ENCODE measurements around the gene PLEKHA1.

PLEKHA1 gene

GRCh38 chr10:122336961-122337360, 37.5 kb upstream of the PLEKHA1 start:
- no peak for TF ChIP-seq CTCF (IDR thresholded peaks at IDR 0.05; ENCODE audit: low read depth, low read length)
- H3K4me3 ChIP-seq (ENCODE audit: low read depth, low read length): no peak overlapping the region
- H3K27ac ChIP-seq: no peak overlapping the region
- no peak for DNase-seq
- H3K27me3 ChIP-seq (ENCODE audit: insufficient read depth, low read depth, severe bottlenecking): peaks cover 5% of the 10 kb centered on the region
- no peaks in the 10 kb centered on the region for H3K9me3 ChIP-seq (ENCODE audit: severe bottlenecking)
- H3K36me3 ChIP-seq: no peaks in the 10 kb centered on the region

- no peaks in the 10 kb centered on the region for H3K36me3 ChIP-seq
- no peaks in the 10 kb centered on the region for H3K27me3 ChIP-seq (ENCODE audit: insufficient read depth, low read depth, severe bottlenecking)
- no peaks in the 10 kb centered on the region for H3K9me3 ChIP-seq (ENCODE audit: severe bottlenecking)
- no peak overlapping the region for H3K27ac ChIP-seq
- no peak overlapping the region for H3K4me3 ChIP-seq (ENCODE audit: low read depth, low read length)
- DNase-seq: no peak
- TF ChIP-seq CTCF (IDR thresholded peaks at IDR 0.05; ENCODE audit: low read depth, low read length): no peak
These were observed 35.7 kb upstream of the PLEKHA1 start for GRCh38 chr10:122338609-122339441.

- Histone ChIP-seq H3K27ac (no peak overlapping the region), H3K27me3 (ENCODE audit: insufficient read depth, low read depth, severe bottlenecking) (no peaks in the 10 kb centered on the region), H3K9me3 (ENCODE audit: severe bottlenecking) (no peaks in the 10 kb centered on the region), H3K4me3 (ENCODE audit: low read depth, low read length) (no peak overlapping the region), H3K36me3 (no peaks in the 10 kb centered on the region)
- no peak for TF ChIP-seq CTCF (IDR thresholded peaks at IDR 0.05; ENCODE audit: low read depth, low read length)
- no peak for DNase-seq
These were observed 33.2 kb upstream of the PLEKHA1 start for GRCh38 chr10:122341141-122341810.

- H3K9me3 ChIP-seq (ENCODE audit: severe bottlenecking): no peaks in the 10 kb centered on the region
- no peaks in the 10 kb centered on the region for H3K36me3 ChIP-seq
- DNase-seq: peak; percentile 43
- TF ChIP-seq CTCF (IDR thresholded peaks at IDR 0.05; ENCODE audit: low read depth, low read length): peak; percentile 55
- no peak overlapping the region for H3K4me3 ChIP-seq (ENCODE audit: low read depth, low read length)
- H3K27me3 ChIP-seq (ENCODE audit: insufficient read depth, low read depth, severe bottlenecking): no peaks in the 10 kb centered on the region
- no peak overlapping the region for H3K27ac ChIP-seq
These were observed 32.0 kb upstream of the PLEKHA1 start for GRCh38 chr10:122342293-122343134.

- no peaks in the 10 kb centered on the region for H3K36me3 ChIP-seq
- no peaks in the 10 kb centered on the region for H3K27me3 ChIP-seq (ENCODE audit: insufficient read depth, low read depth, severe bottlenecking)
- H3K27ac ChIP-seq: no peak overlapping the region
- no peak for DNase-seq
- no peak for TF ChIP-seq CTCF (IDR thresholded peaks at IDR 0.05; ENCODE audit: low read depth, low read length)
- H3K4me3 ChIP-seq (ENCODE audit: low read depth, low read length): no peak overlapping the region
- H3K9me3 ChIP-seq (ENCODE audit: severe bottlenecking): no peaks in the 10 kb centered on the region
These were observed 31.2 kb upstream of the PLEKHA1 start for GRCh38 chr10:122343135-122343800.

All from WERI-Rb-1 (cell line).